Fibroblast of lung (primary cell): ENCODE data around the gene GREM2.

Experiments
- CTCF ChIP-seq, 2 donors: IDR thresholded peaks in 1 of 2; conservative IDR thresholded peaks in 1 of 2; 1 replicate in 1 of 2; 2 replicates in 1 of 2; pipeline ENCODE4 v1.5.1; 2011 to 2012; ENCODE audit warnings: low read length in 2 of 2, control low read depth in 1 of 2, inconsistent platforms in 1 of 2, low read depth in 1 of 2, mild to moderate bottlenecking in 1 of 2
- EZH2 ChIP-seq: IDR thresholded peaks from 2 replicates; pipeline ENCODE4 v1.5.1; 2012; ENCODE audit warnings: low read length, control low read depth, mild to moderate bottlenecking; ENCODE audit errors: missing control alignments

- no peak for TF ChIP-seq CTCF (conservative IDR thresholded peaks at IDR 0.05 in 1 of 2, IDR thresholded peaks at IDR 0.05 in 1 of 2; ENCODE audit: low read depth in 1 of 2, low read length in 2 of 2)
- no peak for TF ChIP-seq EZH2
These were observed 14.7 kb downstream of the GREM2 start for GRCh38 chr1:240597153-240597745.
